ENCODE measurements around the gene RAP1GAP2.

The RAP1GAP2 gene

DNA sequence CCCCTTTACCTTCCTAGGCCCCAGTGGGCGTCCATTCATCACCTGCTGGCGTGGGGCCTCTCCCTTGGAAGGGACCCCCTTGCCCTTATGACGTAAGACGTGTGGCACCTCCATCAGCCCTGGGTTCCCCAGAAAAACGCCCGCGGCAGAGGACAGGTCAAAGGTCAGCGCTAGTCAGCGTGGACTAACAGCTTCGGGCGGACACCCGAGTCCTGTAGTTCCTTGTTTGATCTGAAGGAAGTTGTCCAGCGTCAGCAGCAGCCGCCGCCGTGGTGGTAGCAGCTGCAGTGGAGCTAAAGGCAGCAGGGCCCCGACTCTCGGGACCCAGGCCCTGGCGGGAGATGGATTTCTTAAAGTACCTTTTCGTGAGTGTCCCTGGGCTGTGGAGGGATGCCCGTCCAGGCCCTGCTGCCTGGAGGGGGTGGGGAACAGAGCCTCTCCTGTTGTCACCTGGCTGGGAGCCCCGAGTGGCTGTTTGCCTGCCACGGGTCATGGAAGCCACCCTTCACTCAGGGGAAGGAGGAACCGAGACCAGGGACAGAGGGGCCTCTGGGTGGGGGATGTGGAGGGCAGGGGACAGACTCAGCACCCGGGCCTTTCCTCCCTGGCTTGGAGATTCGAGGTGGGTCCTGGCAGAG is 143.6 kb downstream of the RAP1GAP2 start:
- TF ChIP-seq, protein P1, sequence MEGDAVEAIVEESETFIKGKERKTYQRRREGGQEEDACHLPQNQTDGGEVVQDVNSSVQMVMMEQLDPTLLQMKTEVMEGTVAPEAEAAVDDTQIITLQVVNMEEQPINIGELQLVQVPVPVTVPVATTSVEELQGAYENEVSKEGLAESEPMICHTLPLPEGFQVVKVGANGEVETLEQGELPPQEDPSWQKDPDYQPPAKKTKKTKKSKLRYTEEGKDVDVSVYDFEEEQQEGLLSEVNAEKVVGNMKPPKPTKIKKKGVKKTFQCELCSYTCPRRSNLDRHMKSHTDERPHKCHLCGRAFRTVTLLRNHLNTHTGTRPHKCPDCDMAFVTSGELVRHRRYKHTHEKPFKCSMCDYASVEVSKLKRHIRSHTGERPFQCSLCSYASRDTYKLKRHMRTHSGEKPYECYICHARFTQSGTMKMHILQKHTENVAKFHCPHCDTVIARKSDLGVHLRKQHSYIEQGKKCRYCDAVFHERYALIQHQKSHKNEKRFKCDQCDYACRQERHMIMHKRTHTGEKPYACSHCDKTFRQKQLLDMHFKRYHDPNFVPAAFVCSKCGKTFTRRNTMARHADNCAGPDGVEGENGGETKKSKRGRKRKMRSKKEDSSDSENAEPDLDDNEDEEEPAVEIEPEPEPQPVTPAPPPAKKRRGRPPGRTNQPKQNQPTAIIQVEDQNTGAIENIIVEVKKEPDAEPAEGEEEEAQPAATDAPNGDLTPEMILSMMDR (IDR thresholded peaks at IDR 0.05; ENCODE audit: borderline replicate concordance, control extremely low read depth, extremely low read depth, insufficient read depth, missing control alignments): no peak
- in situ Hi-C loops (cut with MboI; ENCODE audit: low sequenced_read_pairs, unreplicated experiment): no loop called here
- DNase-seq (ENCODE audit: low spot score): no peak

DNA sequence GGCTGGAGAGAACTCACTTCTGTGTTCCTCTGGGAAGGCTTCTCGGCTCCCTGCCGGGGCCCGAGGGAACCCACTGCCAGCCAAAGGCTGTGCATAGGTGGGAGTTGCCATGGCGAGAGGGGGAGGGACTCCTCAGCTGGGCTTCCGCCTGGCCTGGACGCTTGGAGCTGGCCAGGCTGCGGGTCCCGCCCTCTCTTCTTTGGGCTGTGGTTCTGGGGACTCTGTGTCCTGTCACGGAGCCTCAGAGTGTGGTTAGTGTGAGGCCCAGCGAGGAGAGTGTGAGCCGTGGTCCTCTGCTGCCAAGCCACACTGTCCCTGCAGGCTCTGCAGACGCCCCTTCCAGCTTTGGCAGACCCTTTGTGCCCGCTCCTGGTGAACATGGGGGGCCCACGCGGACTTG is 144.1 kb downstream of the RAP1GAP2 start:
- TF ChIP-seq, protein P1 (IDR thresholded peaks at IDR 0.05; ENCODE audit: borderline replicate concordance, control extremely low read depth, extremely low read depth, insufficient read depth, missing control alignments): no peak
- in situ Hi-C loops (cut with MboI; ENCODE audit: low sequenced_read_pairs, unreplicated experiment): no loop called here
- no peak for DNase-seq (ENCODE audit: low spot score)

DNA sequence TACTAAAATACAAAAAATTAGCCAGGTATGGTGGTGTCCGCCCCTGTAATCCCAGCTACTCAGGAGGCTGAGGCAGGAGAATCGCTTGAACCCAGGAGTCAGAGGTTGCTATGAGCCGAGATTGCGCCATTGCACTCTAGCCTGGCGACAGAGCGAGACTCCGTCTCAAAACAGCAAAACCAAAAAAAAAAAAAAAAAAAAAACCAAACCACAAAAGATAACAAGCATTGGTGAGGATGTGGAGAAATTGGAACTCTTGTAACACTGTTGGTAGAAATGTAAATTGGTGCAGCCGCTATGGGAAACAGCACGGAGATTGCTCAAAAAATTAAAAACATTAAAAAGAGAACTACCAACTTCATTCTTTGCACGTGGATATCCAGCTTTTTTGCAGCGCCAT is 147.7 kb downstream of the RAP1GAP2 start:
- TF ChIP-seq, protein P1 (IDR thresholded peaks at IDR 0.05; ENCODE audit: borderline replicate concordance, control extremely low read depth, extremely low read depth, insufficient read depth, missing control alignments): no peak
- no peak for DNase-seq (ENCODE audit: low spot score)
- in situ Hi-C loops (cut with MboI; ENCODE audit: low sequenced_read_pairs, unreplicated experiment): no loop called here

DNA sequence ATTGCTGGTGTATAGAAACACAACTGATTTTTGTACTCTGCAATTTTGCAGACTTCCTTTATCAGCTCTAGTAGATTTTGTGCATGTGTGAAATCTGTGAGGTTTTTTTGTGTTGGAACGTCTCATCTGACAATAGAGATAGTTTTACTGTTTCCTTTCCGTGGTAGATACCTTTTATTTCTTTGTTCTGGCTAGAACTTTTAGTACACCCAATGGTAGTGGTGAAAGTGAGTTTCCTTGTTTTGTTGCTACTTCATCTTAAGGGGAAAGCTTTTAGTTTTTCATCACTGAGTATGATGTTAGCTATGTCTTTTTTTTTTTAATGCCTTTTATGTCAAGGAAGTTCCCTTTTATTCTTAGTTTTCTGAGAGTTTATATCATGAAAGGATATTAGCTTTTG is 149.1 kb downstream of the RAP1GAP2 start:
- no peak for DNase-seq (ENCODE audit: low spot score)
- in situ Hi-C loops (cut with MboI; ENCODE audit: low sequenced_read_pairs, unreplicated experiment): no loop called here
- TF ChIP-seq, protein P1 (IDR thresholded peaks at IDR 0.05; ENCODE audit: borderline replicate concordance, control extremely low read depth, extremely low read depth, insufficient read depth, missing control alignments): no peak

DNA sequence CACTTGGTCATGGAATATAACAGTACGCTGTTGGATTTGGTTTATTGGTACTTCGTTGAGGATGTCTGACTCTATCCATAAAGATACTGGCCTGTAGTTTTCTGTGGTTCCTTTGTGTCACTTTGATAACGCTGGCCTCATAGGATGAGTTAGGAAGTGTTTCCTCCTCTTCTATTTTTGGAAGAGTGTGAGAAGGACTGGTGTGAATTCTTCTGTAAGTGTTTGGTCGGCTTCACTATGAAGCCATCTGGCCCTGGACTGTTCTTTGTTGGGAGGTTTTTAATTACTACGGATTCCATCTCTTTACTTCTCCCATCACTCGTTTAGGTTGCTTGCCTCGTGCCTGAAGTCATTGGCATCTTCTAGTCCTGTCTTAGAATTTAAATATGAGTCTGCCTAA is 149.9 kb downstream of the RAP1GAP2 start:
- no peak for DNase-seq (ENCODE audit: low spot score)
- TF ChIP-seq, protein P1 (IDR thresholded peaks at IDR 0.05; ENCODE audit: borderline replicate concordance, control extremely low read depth, extremely low read depth, insufficient read depth, missing control alignments): no peak
- in situ Hi-C loops (cut with MboI; ENCODE audit: low sequenced_read_pairs, unreplicated experiment): no loop called here

DNA sequence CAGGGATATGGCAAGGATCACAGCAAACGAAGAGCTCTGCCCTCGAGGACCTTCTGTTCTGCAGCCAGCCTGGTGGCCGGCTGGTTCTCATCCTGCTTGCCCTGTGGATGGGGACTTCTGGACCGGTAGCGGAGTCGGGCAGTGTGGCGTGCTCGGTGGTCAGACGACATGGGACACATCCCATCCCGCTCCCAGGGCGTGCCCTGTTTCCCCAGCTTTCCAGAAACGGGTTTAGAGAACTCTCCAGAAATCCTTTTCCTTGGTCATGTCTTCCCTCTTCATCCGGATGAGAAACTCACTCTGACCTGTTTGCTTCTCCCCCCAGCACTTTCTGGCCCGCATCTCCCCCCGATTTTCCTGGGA is 151.3 kb downstream of the RAP1GAP2 start:
- no peak for DNase-seq (ENCODE audit: low spot score)
- TF ChIP-seq, protein P1 (IDR thresholded peaks at IDR 0.05; ENCODE audit: borderline replicate concordance, control extremely low read depth, extremely low read depth, insufficient read depth, missing control alignments): no peak
- in situ Hi-C loops (cut with MboI; ENCODE audit: low sequenced_read_pairs, unreplicated experiment): no loop called here
